ENCODE results near the gene PNKP.

DNA sequence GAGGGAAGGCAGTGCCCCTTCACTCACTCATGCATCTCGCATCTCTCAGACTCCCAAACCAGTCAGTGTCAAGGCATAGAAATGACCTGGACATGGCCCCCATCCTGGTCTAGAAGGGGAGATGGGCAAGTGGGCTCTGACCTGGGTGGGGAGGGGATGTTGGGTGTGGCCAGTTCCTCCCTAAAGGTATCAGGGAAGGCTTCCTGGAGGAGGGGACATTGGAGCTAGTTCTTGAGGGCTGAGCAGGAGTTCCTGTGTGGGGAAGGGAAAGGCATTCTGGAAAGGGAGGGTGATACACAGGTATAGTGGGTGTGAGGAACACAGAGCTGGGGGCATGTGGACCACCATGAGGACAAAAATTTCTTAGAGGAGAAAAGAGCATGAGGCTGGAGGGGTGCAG is 25.3 kb upstream of the PNKP start:
- no peak for TF ChIP-seq POLR2AphosphoS5 (IDR thresholded peaks at IDR 0.05; ENCODE audit: low read depth, low read length)
- TF ChIP-seq TAF1 (IDR thresholded peaks at IDR 0.05; ENCODE audit: borderline replicate concordance, low read depth, low read length) = no peak
